Measurements from ENCODE around the gene SULT2A1.

Gene SULT2A1

GRCh38 chr19:47896773-47897172, 10.7 kb upstream of the SULT2A1 start:
- TF ChIP-seq CTCF (IDR thresholded peaks at IDR 0.05) (no peak), ZFX (IDR thresholded peaks at IDR 0.05; ENCODE audit: borderline replicate concordance) (no peak)

DNA sequence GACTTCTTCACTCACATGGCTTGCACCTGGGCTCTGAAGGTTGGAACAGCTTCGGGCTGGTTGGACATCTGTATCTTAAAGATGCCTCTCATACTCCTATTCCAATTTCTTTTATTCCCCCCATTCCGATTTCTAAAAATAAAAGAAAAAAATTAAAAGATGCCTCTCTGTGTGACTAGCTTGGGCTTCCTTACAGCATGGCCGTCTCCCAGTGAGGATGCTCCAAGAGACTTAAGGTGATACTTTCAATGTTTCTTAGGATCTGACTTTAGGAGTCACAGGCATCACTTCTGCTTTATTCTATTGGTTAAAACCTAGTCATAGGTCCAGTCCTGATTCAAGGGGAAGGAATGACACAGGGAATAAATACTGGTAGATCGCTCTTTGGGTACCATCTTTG, 9.9 kb upstream of the SULT2A1 start:
- TF ChIP-seq CTCF (IDR thresholded peaks at IDR 0.05) (no peak), ZFX (IDR thresholded peaks at IDR 0.05; ENCODE audit: borderline replicate concordance) (no peak)
- no peak overlapping the region for H3K27ac ChIP-seq

More at GRCh38 chr19:47896773-47897172, 10.7 kb upstream of the SULT2A1 start:
- no peak overlapping the region for H3K27ac ChIP-seq

DNA sequence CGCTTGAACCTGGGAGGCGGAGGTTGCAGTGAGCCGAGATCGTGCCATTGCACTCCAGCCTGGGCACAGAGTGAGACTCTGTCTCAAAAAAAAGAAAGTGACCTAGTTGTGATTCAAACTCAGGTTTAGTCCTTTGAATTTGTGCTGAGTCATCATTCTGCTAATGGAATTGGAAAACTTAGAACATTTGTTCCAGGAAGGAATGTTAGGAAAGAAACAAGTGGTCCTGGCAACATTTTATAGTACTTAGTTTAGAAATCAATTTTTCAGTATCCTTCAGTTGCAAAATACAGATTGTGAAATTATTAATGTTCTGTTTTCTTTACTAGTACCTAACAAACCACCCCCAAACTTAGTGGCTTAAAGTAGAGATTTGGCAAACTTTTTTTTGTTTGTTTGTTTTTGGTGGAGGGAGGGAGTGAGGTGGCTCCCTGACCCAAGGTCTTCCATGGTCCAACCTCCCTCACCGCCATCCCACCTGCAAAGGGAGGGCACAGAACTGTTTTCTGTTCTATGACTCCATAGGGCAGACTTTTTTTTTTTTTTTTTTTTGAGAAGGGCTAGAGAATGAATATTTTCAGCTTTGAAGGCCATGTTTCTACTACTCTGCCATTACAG, 9.2 kb upstream of the SULT2A1 start:
- TF ChIP-seq ZFX (IDR thresholded peaks at IDR 0.05; ENCODE audit: borderline replicate concordance) (no peak), CTCF (IDR thresholded peaks at IDR 0.05) (no peak)
- H3K27ac ChIP-seq: no peak overlapping the region

GRCh38 chr19:47891923-47892666, 6.0 kb upstream of the SULT2A1 start:
- TF ChIP-seq ZFX (IDR thresholded peaks at IDR 0.05; ENCODE audit: borderline replicate concordance) (no peak), CTCF (IDR thresholded peaks at IDR 0.05) (no peak)
- H3K27ac ChIP-seq: peak overlapping the region; percentile 53

DNA sequence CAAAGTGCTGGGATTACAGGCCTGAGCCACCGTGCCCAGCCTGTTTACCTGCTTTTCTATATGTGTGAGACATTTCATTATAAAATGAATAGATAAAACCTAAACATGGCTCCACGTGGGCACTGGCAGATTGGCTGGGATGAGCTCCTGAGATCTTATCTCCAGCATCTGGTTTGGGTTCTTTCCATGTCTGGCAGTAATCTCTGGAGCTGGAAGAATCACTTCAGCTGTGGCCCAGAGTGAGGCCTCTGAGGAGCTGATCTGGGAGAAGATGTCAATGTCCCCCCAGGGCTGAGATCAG, 5.5 kb upstream of the SULT2A1 start:
- peak overlapping the region; percentile 53 for H3K27ac ChIP-seq
- TF ChIP-seq ZFX (IDR thresholded peaks at IDR 0.05; ENCODE audit: borderline replicate concordance): no peak
- no peak for TF ChIP-seq CTCF (IDR thresholded peaks at IDR 0.05)

DNA sequence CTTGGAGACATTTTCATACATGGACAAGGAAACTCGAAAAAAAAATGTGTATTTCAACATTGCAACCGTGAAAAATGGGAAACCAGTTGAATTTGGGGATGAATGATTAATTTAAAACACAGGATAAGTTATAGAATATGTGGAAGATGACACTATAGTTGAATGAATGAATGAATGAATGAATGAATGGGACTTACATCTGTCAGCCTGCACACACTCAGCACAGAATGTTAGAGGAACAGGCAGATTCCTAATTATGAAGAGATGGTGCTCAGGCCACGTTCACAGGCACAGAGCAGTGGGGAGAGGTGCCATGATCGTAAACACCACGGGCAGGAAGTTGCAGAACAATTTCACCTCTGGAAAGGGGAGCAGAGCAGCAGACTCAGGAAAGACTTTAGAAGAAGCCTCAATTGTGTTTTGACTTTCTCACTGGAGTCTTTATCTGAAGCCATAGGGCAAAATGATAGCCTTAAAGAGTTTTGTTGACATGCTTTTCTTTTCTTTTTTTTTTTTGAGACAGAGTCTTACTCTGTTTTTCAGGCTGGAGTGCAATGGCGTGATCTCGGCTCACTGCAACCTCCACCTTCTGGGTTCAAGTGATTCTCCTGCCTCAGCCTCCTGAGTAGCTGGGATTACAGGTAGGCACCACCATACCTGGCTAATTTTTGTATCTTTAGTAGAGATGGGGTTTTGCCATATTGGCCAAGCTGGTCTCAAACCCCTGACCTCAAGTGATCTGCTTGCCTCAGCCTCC, 4.9 kb upstream of the SULT2A1 start:
- no peak for TF ChIP-seq CTCF (IDR thresholded peaks at IDR 0.05)
- TF ChIP-seq ZFX (IDR thresholded peaks at IDR 0.05; ENCODE audit: borderline replicate concordance): no peak
- H3K27ac ChIP-seq: peak overlapping the region; percentile 53; the same call in 1 of the 2 replicates

DNA sequence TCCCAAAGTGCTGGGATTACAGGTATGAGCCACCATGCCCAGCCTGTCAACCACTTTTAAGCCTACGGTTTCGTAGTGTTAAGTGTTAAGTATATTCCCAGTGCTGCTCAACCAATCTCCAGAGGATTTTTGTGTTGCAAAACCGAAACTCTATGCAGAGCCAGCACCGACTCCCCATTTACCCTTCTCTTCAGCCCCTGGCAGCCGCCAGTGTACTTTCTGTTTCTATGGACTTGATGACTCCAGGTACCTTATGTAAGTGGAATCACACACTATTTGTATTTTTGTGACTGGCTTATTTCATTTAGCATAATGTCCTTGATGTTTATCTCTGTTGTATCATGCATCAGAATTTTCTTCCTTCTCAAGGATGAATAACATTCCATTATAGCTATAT, 1.1 kb downstream of the SULT2A1 start:
- no peak overlapping the region for H3K27ac ChIP-seq
- no peak for TF ChIP-seq CTCF (IDR thresholded peaks at IDR 0.05)
- no peak for TF ChIP-seq ZFX (IDR thresholded peaks at IDR 0.05; ENCODE audit: borderline replicate concordance)

Data from 22Rv1 (cell line).